22Rv1 (cell line): ENCODE measurements around the gene CLDN18.

Experiments
- CTCF ChIP-seq: fragments of 450-650 bp; IDR thresholded peaks from 2 replicates; pipeline ENCODE4 v1.5.1; 2017; ENCODE audit warnings: mild to moderate bottlenecking
- ZFX ChIP-seq: fragments of 450-650 bp; IDR thresholded peaks from 2 replicates; pipeline ENCODE4 v1.6.1; 2017; ENCODE audit warnings: antibody characterized with exemption, borderline replicate concordance

DNA sequence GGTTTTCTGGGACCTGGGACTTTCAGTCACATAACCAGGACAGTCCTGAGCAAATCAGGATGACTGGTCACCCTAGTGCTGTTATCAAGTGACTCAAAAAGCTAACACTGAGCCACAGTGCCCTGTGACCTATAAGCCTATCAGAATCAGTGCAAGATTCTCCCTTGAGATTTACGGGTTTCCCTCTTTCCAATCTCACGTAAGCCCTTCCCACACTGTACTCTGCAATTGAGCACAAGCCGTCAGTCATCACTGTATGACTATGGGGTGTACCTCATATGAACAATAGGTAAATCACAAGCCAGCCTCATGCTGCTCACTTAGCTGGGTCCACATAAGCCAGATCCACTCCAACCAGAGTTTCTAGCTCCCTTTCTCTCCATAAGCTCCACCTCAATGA lies 21.0 kb upstream of the CLDN18 start:
- TF ChIP-seq CTCF (no peak), ZFX (no peak)
